CD8-positive, alpha-beta memory T cell (primary cell): ENCODE measurements around the gene TAS1R3. TPM values are rescaled to one million over a fixed set of nuclear protein-coding genes. Genes with fewer than 3 reads are reported as not detected.
A peak's percentile ranks its signal among the peaks of the same experiment; 100 is the strongest.
"Not testable (repeated sequence)": the region's sequence is repeated elsewhere in the genome, so short reads cannot be mapped to it uniquely, and the experiment has no call there.

ENCODE experiments used
- CTCF ChIA-PET: fragments of 350-600 bp; sonication (Branson Sonifier 250); formaldehyde crosslinking; loops from one replicate; lab custom pipeline; 2021; ENCODE audit warnings: antibody characterized with exemption; lab: Charles Lee
- POLR2A ChIA-PET: fragments of 350-600 bp; sonication (Branson Sonifier 250); formaldehyde crosslinking; loops from one replicate; lab custom pipeline; 2021; ENCODE audit warnings: antibody characterized with exemption; lab: Charles Lee
- DNase-seq, 5 donors: peaks; one replicate each; pipeline versions ENCODE4 v3.0.0 to v3.0.0-alpha.2; 2020 to 2022; ENCODE audit warnings: mixed read lengths in 1 of 5
- H3K27ac ChIP-seq: one replicate; pipeline ENCODE4 v1.7.0; 2013; ENCODE audit warnings: low read depth, mild to moderate bottlenecking, low read length, moderate library complexity
- H3K27me3 ChIP-seq: 2 replicates; pipeline ENCODE4 v1.7.0; 2013; ENCODE audit warnings: low read length, mild to moderate bottlenecking; ENCODE audit not compliant: insufficient read depth, poor library complexity, severe bottlenecking
- H3K36me3 ChIP-seq: 2 replicates; pipeline ENCODE4 v1.7.0; 2013; ENCODE audit warnings: mild to moderate bottlenecking, low read length, moderate library complexity; ENCODE audit not compliant: insufficient read depth
- H3K4me1 ChIP-seq: 2 replicates; pipeline ENCODE4 v1.7.0; 2013; ENCODE audit warnings: mild to moderate bottlenecking, low read length, moderate library complexity; ENCODE audit not compliant: insufficient read depth
- H3K4me3 ChIP-seq: 2 replicates; pipeline ENCODE4 v1.7.0; 2013; ENCODE audit warnings: mild to moderate bottlenecking, low read length
- H3K9me3 ChIP-seq: 2 replicates; pipeline ENCODE4 v1.7.0; 2013; ENCODE audit warnings: mild to moderate bottlenecking, low read length
- H3K27ac Mint-ChIP-seq, 8 donors: one replicate each; pipeline ENCODE4 v1.8.0; 2020 to 2021; ENCODE audit warnings: mixed read lengths in 8 of 8, mild to moderate bottlenecking in 6 of 8, inconsistent platforms in 3 of 8, moderate library complexity in 3 of 8
- H3K27me3 Mint-ChIP-seq, 2 donors: one replicate each; pipeline ENCODE4 v1.8.0; 2020 to 2021; ENCODE audit warnings: mixed read lengths in 2 of 2, mild to moderate bottlenecking in 1 of 2, moderate library complexity in 1 of 2
- H3K36me3 Mint-ChIP-seq, 3 donors: one replicate each; pipeline ENCODE4 v1.8.0; 2020 to 2021; ENCODE audit warnings: mixed read lengths in 3 of 3, inconsistent platforms in 1 of 3, mild to moderate bottlenecking in 1 of 3
- H3K4me1 Mint-ChIP-seq, 3 donors: one replicate each; pipeline ENCODE4 v1.8.0; 2020 to 2021; ENCODE audit warnings: mixed read lengths in 3 of 3, inconsistent platforms in 1 of 3, mild to moderate bottlenecking in 1 of 3
- H3K4me3 Mint-ChIP-seq, 7 donors: one replicate each; pipeline ENCODE4 v1.8.0; 2020 to 2021; ENCODE audit warnings: mixed read lengths in 7 of 7, mild to moderate bottlenecking in 6 of 7, moderate library complexity in 4 of 7, inconsistent platforms in 2 of 7
- H3K9me3 Mint-ChIP-seq, 5 donors: one replicate each; pipeline ENCODE4 v1.8.0; 2020 to 2022; ENCODE audit warnings: mixed read lengths in 5 of 5, mild to moderate bottlenecking in 3 of 5, moderate library complexity in 2 of 5, inconsistent platforms in 1 of 5
- polyA plus RNA-seq: library from polyadenylated mRNA; unstranded; fragments of 300-500 nt; fragmentation: Illumina TruSeq; gene quantifications from one replicate; pipeline ENCODE4 v1.2.3, GENCODE V29; 2021
- total RNA-seq, 2 experiments: library from RNA; stranded (reverse); gene quantifications; one replicate each; pipeline ENCODE4 v1.2.3, GENCODE V29; 2021

The TAS1R3 gene
- total and polyA plus RNA-seq, 3 experiments from 2014 or later: 0.28 to 0.62 (median 0.53) TPM

- no peak overlapping the region for H3K27ac ChIP-seq
- no peak overlapping the region for H3K4me3 ChIP-seq
- ChIA-PET CTCF (interaction anchor here (1.4 to 2.1 kb wide), 2 partner anchors 9 to 57 kb away, joined by 4 read pairs; no protein-coding TSS in a partner anchor), POLR2A (no interaction called here)
- peaks cover 7% of the 10 kb centered on the region for H3K36me3 ChIP-seq
- H3K9me3 Mint-ChIP-seq: no peaks in the 10 kb centered on the region
- H3K4me1 ChIP-seq: peaks cover under 1% of the 10 kb centered on the region
- no peaks in the 10 kb centered on the region for H3K27me3 Mint-ChIP-seq
- H3K36me3 Mint-ChIP-seq: peaks cover 0 to 66% (median 2%) of the 10 kb centered on the region in 3 donors
- peak overlapping the region in 1 of 8 donors; percentile 54 for H3K27ac Mint-ChIP-seq
- DNase-seq: no peak
- no peaks in the 10 kb centered on the region for H3K9me3 ChIP-seq
- peaks cover 5 to 13% (median 10%) of the 10 kb centered on the region in 3 donors for H3K4me1 Mint-ChIP-seq
- H3K27me3 ChIP-seq: no peaks in the 10 kb centered on the region
- H3K4me3 Mint-ChIP-seq: no peak overlapping the region
Observed at GRCh38 chr1:1314678-1315335, 16.3 kb upstream of the TAS1R3 start.

DNA sequence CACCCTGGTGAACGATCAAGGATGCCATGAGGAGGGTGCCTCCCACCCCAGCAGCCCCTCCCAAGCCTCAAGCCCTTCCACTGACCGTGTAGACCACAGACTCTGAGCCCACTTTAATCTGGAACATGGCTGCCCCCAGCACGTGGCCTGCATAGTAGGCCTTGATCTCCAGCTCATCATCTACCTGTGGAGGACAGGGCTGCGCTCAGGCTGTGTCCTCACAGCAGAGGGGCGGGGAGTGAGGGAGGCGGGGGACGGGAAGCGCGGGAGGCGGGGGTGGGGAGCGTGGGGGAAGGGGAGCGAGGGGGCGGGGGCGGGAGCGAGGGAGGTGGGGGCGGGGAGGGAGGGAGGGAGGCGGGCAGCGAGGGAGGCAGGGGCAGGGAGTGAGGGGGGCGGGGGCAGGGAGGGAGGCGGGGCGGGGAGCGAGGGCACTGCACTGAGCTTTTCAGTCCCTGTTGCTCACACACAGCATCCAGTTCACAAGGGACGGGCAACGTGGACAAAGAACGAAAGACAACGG is 15.6 kb upstream of the TAS1R3 start:
- no peaks in the 10 kb centered on the region for H3K27me3 Mint-ChIP-seq

DNA sequence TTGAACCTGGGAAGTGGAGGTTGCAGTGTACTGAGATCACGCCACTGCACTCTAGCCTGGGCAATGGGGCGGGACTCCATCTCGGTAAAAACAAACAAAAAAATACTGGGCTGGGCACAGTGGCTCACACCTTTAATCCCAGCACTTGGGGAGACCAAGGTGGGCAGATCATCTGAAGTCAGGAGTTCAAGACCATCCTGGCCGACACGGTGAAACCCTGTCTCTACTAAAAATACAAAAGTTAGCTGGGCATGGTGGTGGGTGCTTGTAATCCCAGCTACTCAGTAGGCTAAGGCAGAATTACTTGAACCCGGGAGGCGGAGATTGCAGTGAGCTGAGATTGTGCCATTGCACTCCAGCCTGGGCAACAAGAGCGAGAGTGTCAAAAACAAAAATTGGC is 14.9 kb upstream of the TAS1R3 start:
- peak overlapping the region in 1 of 7 donors; percentile 48 for H3K4me3 Mint-ChIP-seq
- peaks cover 9 to 14% (median 12%) of the 10 kb centered on the region in 3 donors for H3K4me1 Mint-ChIP-seq
- DNase-seq, H3K27me3 ChIP-seq, H3K4me1 ChIP-seq, H3K36me3 ChIP-seq, H3K27ac ChIP-seq, CTCF ChIA-PET, H3K27me3 Mint-ChIP-seq, H3K9me3 ChIP-seq, H3K4me3 ChIP-seq, POLR2A ChIA-PET, H3K9me3 Mint-ChIP-seq: not testable (repeated sequence)
- peak overlapping the region in 2 of 8 donors; percentile 52 to 66 for H3K27ac Mint-ChIP-seq
- peaks cover 0 to 68% (median 2%) of the 10 kb centered on the region in 3 donors for H3K36me3 Mint-ChIP-seq

More for the DNA sequence above, 15.6 kb upstream of the TAS1R3 start:
- H3K4me3 ChIP-seq: no peak overlapping the region
- ChIA-PET CTCF (interaction anchor here (1.4 to 2.1 kb wide), 2 partner anchors 10 to 56 kb away, joined by 4 read pairs; no protein-coding TSS in a partner anchor), POLR2A (no interaction called here)
- H3K9me3 ChIP-seq: no peaks in the 10 kb centered on the region
- Mint-ChIP-seq H3K9me3 (no peaks in the 10 kb centered on the region), H3K36me3 (peaks cover 0 to 71% (median 2%) of the 10 kb centered on the region in 3 donors), H3K4me3 (no peak overlapping the region), H3K27ac (peak overlapping the region in 1 of 8 donors; percentile 52), H3K4me1 (peaks cover 9 to 14% (median 11%) of the 10 kb centered on the region in 3 donors)
- H3K4me1 ChIP-seq: no peaks in the 10 kb centered on the region
- H3K36me3 ChIP-seq: peaks cover 7% of the 10 kb centered on the region
- DNase-seq: no peak
- no peak overlapping the region for H3K27ac ChIP-seq
- no peaks in the 10 kb centered on the region for H3K27me3 ChIP-seq

DNA sequence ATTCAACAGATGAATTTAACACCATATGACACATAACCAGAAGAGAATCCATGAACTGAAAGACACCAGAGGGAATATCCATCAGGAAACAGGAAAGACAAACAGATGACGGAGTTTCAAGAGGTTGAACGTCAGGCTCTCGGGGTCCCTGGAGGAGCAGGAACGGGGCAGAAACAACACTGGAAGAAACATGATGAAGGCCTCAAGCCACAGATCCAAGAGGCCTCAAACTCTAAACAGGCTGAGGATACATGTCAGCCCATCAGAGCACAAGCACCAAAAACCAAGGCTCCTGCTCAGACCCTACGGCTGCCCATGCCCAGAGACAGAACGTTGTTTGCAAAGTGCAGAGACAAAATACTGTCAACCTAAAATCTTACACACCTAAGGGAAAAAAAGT is 13.7 kb upstream of the TAS1R3 start:
- peaks cover 14 to 24% (median 19%) of the 10 kb centered on the region in 3 donors for H3K4me1 Mint-ChIP-seq
- peaks cover 0 to 63% (median 2%) of the 10 kb centered on the region in 3 donors for H3K36me3 Mint-ChIP-seq
- CTCF ChIA-PET: no interaction called here
- peaks cover 7% of the 10 kb centered on the region for H3K36me3 ChIP-seq
- H3K27ac ChIP-seq: no peak overlapping the region
- H3K4me1 ChIP-seq: peaks cover 5% of the 10 kb centered on the region
- no peaks in the 10 kb centered on the region for H3K9me3 ChIP-seq
- POLR2A ChIA-PET: no interaction called here
- no peak overlapping the region for H3K4me3 ChIP-seq
- peak overlapping the region in 3 of 8 donors; percentile 11 to 60 (median 20) for H3K27ac Mint-ChIP-seq
- H3K27me3 ChIP-seq: no peaks in the 10 kb centered on the region
- H3K27me3 Mint-ChIP-seq: no peaks in the 10 kb centered on the region
- DNase-seq: no peak
- no peaks in the 10 kb centered on the region for H3K9me3 Mint-ChIP-seq
- H3K4me3 Mint-ChIP-seq: peak overlapping the region in 1 of 7 donors; percentile 56

DNA sequence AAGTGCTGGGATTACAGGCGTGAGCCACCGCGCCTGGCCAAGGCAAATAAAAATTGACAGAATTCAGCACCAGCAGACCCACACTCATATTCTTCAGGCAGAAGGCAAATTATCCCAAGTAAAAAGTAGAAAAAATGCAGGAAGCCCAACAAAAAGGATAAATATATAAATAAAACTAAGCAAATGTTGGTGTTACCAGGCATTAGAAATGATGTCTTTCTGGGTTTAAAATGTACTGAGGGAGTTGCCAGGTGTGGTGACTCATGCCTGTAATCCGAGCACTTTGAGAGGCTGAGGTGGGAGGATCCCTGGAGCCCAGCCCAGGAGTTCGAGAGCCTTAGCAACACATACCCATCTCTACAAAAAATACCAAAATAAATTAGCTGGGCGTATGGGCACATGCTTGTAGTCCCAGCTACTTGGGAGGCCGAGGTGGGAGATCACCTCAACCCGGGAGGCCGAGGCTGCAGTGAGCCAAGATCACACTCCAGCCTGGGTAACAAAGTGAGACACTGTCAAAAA is 12.9 kb upstream of the TAS1R3 start:
- H3K9me3 Mint-ChIP-seq: no peaks in the 10 kb centered on the region
- H3K36me3 Mint-ChIP-seq: peaks cover 0 to 57% (median 2%) of the 10 kb centered on the region in 3 donors
- ChIA-PET POLR2A (no interaction called here), CTCF (no interaction called here)
- peaks cover 7% of the 10 kb centered on the region for H3K36me3 ChIP-seq
- H3K27ac ChIP-seq: no peak overlapping the region
- peak overlapping the region in 2 of 8 donors; percentile 20 to 71 for H3K27ac Mint-ChIP-seq
- DNase-seq: no peak
- no peak overlapping the region for H3K4me3 ChIP-seq
- H3K9me3 ChIP-seq: no peaks in the 10 kb centered on the region
- H3K4me3 Mint-ChIP-seq: no peak overlapping the region
- peaks cover 16 to 31% (median 24%) of the 10 kb centered on the region in 3 donors for H3K4me1 Mint-ChIP-seq
- no peaks in the 10 kb centered on the region for H3K27me3 ChIP-seq
- no peaks in the 10 kb centered on the region for H3K27me3 Mint-ChIP-seq
- peaks cover 10% of the 10 kb centered on the region for H3K4me1 ChIP-seq

DNA sequence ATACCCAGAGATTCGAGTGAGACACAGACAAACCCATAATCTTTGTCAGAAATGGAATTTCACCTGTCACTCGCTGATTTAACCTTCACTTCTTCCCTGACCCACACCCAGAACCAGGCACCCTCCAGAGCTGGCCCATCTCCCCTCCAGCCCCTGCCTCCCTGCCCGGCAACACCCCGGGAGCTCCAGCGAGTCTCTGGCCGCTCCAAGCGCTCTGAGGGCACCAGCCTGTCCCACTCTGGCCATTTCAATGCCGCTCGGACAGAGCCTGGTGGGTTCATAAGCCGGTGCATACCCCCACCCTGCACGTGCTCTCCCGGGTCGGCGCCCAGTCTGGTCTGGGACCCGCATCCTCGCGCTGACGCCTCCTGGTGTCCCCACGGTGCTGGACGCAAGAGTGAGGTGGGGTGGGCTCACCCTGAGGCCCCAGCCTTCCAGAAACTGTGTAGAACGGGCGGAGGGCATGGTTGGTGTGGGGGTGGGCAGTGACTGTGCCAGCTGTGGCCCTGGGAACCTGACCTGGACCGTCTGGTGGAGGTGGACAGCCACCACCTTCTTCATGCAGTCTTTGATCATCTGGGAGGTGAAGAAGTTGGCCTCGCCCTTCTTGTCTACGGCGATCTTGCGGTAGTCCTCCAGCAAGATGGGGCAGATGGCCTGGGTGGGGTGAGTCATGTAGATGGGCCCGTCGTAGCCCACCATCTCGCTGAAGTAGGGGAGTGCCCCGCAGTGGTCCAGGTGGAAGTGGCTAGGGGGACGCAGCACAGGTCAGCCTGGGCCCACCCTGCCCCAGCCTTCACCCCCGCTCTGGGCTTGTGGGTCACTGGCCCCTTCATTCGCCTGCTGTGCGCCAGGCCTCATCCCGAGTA is 12.1 kb upstream of the TAS1R3 start:
- Mint-ChIP-seq H3K36me3 (peaks cover 0 to 52% (median 2%) of the 10 kb centered on the region in 3 donors), H3K27me3 (no peaks in the 10 kb centered on the region), H3K4me1 (peaks cover 21 to 36% (median 30%) of the 10 kb centered on the region in 3 donors), H3K4me3 (peak overlapping the region in 1 of 7 donors; percentile 52), H3K27ac (peak overlapping the region in 1 of 8 donors; percentile 43), H3K9me3 (no peaks in the 10 kb centered on the region)
- no peak overlapping the region for H3K27ac ChIP-seq
- ChIA-PET CTCF (no interaction called here), POLR2A (interaction anchor here (1.4 kb wide), 1 partner anchor 10 kb away, joined by 4 read pairs; no protein-coding TSS in a partner anchor)
- H3K27me3 ChIP-seq: no peaks in the 10 kb centered on the region
- H3K9me3 ChIP-seq: no peaks in the 10 kb centered on the region
- H3K36me3 ChIP-seq: peaks cover 7% of the 10 kb centered on the region
- H3K4me3 ChIP-seq: no peak overlapping the region
- DNase-seq: no peak
- peaks cover 15% of the 10 kb centered on the region for H3K4me1 ChIP-seq

- peak overlapping the region in 2 of 7 donors; percentile 52 to 63 for H3K4me3 Mint-ChIP-seq
- no peaks in the 10 kb centered on the region for H3K9me3 ChIP-seq
- H3K27me3 Mint-ChIP-seq: no peaks in the 10 kb centered on the region
- peaks cover 15% of the 10 kb centered on the region for H3K4me1 ChIP-seq
- H3K36me3 Mint-ChIP-seq: peaks cover 0 to 51% (median 2%) of the 10 kb centered on the region in 3 donors
- H3K27ac Mint-ChIP-seq: peak overlapping the region in 1 of 8 donors; percentile 43
- ChIA-PET POLR2A (interaction anchor here (1.4 kb wide), 1 partner anchor 10 kb away, joined by 4 read pairs; no protein-coding TSS in a partner anchor), CTCF (no interaction called here)
- H3K27ac ChIP-seq: no peak overlapping the region
- no peak overlapping the region for H3K4me3 ChIP-seq
- peaks cover 7% of the 10 kb centered on the region for H3K36me3 ChIP-seq
- peaks cover 23 to 39% (median 30%) of the 10 kb centered on the region in 3 donors for H3K4me1 Mint-ChIP-seq
- no peak for DNase-seq
- H3K9me3 Mint-ChIP-seq: no peaks in the 10 kb centered on the region
- H3K27me3 ChIP-seq: no peaks in the 10 kb centered on the region
Observed at GRCh38 chr1:1319646-1319941, 11.5 kb upstream of the TAS1R3 start.
